ENCODE results near the gene ATP2A1.

DNA sequence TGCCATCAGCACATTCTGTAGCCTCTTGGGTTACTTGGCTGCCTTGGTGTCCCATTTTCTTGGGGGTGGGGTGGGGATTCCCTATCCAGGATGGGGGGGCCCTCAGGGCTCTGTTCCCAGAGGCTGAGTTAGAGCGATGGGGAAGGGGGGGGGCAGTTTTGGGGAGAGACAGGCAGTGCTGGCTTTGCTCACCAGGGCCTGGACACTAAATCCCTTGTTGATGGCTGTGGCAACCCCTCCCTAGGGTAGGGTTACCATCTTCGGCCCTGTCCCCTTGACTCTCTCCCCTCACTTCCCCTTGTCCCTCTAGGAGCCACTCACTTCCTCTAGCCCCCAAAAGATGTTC, 660 bp upstream of the ATP2A1 start:
- TF ChIP-seq, protein P1, sequence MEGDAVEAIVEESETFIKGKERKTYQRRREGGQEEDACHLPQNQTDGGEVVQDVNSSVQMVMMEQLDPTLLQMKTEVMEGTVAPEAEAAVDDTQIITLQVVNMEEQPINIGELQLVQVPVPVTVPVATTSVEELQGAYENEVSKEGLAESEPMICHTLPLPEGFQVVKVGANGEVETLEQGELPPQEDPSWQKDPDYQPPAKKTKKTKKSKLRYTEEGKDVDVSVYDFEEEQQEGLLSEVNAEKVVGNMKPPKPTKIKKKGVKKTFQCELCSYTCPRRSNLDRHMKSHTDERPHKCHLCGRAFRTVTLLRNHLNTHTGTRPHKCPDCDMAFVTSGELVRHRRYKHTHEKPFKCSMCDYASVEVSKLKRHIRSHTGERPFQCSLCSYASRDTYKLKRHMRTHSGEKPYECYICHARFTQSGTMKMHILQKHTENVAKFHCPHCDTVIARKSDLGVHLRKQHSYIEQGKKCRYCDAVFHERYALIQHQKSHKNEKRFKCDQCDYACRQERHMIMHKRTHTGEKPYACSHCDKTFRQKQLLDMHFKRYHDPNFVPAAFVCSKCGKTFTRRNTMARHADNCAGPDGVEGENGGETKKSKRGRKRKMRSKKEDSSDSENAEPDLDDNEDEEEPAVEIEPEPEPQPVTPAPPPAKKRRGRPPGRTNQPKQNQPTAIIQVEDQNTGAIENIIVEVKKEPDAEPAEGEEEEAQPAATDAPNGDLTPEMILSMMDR (IDR thresholded peaks at IDR 0.05) = no peak
- no peak for TF ChIP-seq POLR2A (IDR thresholded peaks at IDR 0.05)
- TF ChIP-seq EP300 (IDR thresholded peaks at IDR 0.05) = no peak
- no peak for TF ChIP-seq POLR2AphosphoS5 (IDR thresholded peaks at IDR 0.05)
